SK-N-SH (cell line): Measurements from ENCODE around the gene CENATAC.

ENCODE experiments used
- CTCF ChIP-seq: fragments of 200-600 bp; sonication (generic); IDR thresholded peaks from 2 replicates; pipeline ENCODE4 v1.6.1; 2017; ENCODE audit warnings: antibody characterized with exemption, mild to moderate bottlenecking, moderate library complexity
- FOXJ3 ChIP-seq: sonication (generic); formaldehyde crosslinking; IDR thresholded peaks from 2 replicates; pipeline ENCODE4 v1.5.1; 2020; ENCODE audit warnings: mild to moderate bottlenecking, missing genetic modification reagents
- GABPA ChIP-seq: IDR thresholded peaks from 2 replicates; pipeline ENCODE4 v1.4.0; 2012; ENCODE audit warnings: low read depth, mild to moderate bottlenecking
- TF ChIP-seq, protein P1 (sequence below): IDR thresholded peaks from 2 replicates; pipeline ENCODE4 v1.4.0; 2012; ENCODE audit warnings: low read depth
- TF ChIP-seq, protein P2 (sequence below): IDR thresholded peaks from 2 replicates; pipeline ENCODE4 v1.6.1; 2012; ENCODE audit warnings: mild to moderate bottlenecking, low read depth, low read length, moderate library complexity

DNA sequence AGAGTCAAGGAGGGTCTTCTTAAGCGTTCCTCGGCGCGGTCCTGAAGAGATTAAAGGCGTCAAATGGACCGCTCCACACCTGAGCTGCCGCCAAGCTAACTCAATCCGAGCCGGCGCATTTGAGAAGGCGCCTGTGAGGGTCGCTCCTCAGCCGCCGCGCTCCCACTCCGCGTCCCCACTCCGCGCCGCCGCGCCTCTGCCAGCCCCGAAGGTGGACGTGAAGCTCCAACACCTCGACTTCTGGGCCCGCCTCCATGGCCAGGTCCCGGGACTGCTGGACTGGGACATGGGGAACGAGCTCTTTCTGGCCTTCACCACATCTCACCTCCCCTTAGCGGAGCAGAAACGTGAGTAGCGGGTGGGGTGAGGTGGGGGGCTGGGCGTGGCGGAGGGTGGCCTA, 26.3 kb upstream of the CENATAC start, which contains the start of gene FOXR1:
- TF ChIP-seq FOXJ3 (CRISPR knock-in tag) (no peak), CTCF (no peak), GABPA (no peak)
- TF ChIP-seq, protein P1, sequence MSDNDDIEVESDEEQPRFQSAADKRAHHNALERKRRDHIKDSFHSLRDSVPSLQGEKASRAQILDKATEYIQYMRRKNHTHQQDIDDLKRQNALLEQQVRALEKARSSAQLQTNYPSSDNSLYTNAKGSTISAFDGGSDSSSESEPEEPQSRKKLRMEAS, result no peak
- TF ChIP-seq, protein P2, sequence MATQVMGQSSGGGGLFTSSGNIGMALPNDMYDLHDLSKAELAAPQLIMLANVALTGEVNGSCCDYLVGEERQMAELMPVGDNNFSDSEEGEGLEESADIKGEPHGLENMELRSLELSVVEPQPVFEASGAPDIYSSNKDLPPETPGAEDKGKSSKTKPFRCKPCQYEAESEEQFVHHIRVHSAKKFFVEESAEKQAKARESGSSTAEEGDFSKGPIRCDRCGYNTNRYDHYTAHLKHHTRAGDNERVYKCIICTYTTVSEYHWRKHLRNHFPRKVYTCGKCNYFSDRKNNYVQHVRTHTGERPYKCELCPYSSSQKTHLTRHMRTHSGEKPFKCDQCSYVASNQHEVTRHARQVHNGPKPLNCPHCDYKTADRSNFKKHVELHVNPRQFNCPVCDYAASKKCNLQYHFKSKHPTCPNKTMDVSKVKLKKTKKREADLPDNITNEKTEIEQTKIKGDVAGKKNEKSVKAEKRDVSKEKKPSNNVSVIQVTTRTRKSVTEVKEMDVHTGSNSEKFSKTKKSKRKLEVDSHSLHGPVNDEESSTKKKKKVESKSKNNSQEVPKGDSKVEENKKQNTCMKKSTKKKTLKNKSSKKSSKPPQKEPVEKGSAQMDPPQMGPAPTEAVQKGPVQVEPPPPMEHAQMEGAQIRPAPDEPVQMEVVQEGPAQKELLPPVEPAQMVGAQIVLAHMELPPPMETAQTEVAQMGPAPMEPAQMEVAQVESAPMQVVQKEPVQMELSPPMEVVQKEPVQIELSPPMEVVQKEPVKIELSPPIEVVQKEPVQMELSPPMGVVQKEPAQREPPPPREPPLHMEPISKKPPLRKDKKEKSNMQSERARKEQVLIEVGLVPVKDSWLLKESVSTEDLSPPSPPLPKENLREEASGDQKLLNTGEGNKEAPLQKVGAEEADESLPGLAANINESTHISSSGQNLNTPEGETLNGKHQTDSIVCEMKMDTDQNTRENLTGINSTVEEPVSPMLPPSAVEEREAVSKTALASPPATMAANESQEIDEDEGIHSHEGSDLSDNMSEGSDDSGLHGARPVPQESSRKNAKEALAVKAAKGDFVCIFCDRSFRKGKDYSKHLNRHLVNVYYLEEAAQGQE, result no peak
